WTC11 (cell line): ENCODE data around the gene SPEF1.

Experiments
- ETV6 ChIP-seq: sonication (generic); formaldehyde crosslinking; IDR thresholded peaks from 2 replicates; pipeline ENCODE4 v1.8.1; 2022; ENCODE audit warnings: mild to moderate bottlenecking, missing genetic modification reagents
- RELA ChIP-seq: sonication (generic); formaldehyde crosslinking; IDR thresholded peaks from 2 replicates; pipeline ENCODE4 v1.8.1; 2022; ENCODE audit warnings: missing genetic modification reagents, mild to moderate bottlenecking, borderline replicate concordance
- RORB ChIP-seq: fragments of 250-450 bp; sonication (Bioruptor Pico); IDR thresholded peaks from 2 replicates; pipeline ENCODE4 v1.9.0; 2021; ENCODE audit warnings: mild to moderate bottlenecking
- SP1 ChIP-seq: sonication (generic); formaldehyde crosslinking; conservative IDR thresholded peaks from 2 replicates; pipeline ENCODE4 v1.8.1; 2022; ENCODE audit warnings: missing genetic modification reagents
- ZNF121 ChIP-seq: sonication (generic); formaldehyde crosslinking; IDR thresholded peaks from 2 replicates; pipeline ENCODE4 v1.8.0; 2023; ENCODE audit warnings: missing genetic modification reagents
- ZNF232 ChIP-seq: sonication (generic); formaldehyde crosslinking; IDR thresholded peaks from 2 replicates; pipeline ENCODE4 v1.8.0; 2022; ENCODE audit warnings: mild to moderate bottlenecking, missing genetic modification reagents
- ZNF263 ChIP-seq: sonication (generic); formaldehyde crosslinking; IDR thresholded peaks from 2 replicates; pipeline ENCODE4 v1.8.1; 2022; ENCODE audit warnings: low read depth, mild to moderate bottlenecking, moderate library complexity, missing genetic modification reagents
- TF ChIP-seq, protein P1 (sequence below): fragments of 200-600 bp; IDR thresholded peaks from 2 replicates; pipeline ENCODE4 v1.8.0; 2022; ENCODE audit warnings: antibody characterized with exemption
- TF ChIP-seq, protein P2 (sequence below): sonication (generic); formaldehyde crosslinking; IDR thresholded peaks from 2 replicates; pipeline ENCODE4 v1.8.0; 2022; ENCODE audit warnings: mild to moderate bottlenecking, missing genetic modification reagents

DNA sequence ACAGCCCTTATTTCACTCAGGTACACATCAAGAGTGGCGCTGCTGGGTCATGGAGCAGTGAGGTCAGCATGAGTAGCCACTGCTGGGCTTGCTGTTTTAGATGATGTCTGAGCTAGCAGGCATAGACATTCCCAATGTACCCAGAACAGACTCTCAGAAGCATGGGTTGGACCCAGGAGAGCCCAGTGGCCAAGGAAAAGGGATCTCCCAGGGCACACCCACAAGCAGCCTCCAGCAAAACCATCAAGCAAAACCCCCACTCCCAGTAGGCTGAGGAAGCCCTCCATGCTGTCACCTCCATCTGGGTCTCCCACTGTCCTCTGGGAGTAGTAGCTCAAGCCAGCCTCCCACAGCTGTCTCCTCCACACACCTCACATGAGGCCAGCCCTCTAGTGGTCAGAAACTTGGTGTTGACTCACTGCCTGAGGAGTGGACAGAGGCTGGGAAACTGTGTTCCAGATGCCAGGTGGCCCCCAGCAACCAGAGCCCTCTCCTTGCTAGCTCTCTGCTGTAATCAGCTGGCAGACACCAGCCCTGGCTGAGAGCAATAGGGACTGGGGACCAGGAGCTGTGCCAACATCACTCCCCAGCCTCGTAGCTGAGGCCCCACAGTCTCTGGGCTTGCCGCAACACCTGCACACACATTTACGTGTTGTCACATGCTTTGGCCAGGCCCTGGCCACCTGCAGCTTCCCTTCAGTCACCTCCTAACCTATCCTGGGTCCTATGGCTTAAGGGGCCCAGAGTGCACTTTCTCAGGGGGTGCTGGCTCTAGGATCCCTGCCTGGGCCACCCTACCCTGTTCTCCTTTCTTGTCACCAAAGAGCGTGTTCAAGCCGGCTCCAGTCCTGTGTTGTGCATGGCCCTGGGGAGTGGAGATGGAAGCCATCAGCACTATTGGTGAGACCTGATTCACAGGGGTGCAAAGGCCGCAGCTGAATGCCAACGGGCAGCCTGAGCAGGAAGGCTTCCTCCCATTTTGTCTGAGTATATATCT, 37.2 kb upstream of the SPEF1 start:
- TF ChIP-seq, protein P1, sequence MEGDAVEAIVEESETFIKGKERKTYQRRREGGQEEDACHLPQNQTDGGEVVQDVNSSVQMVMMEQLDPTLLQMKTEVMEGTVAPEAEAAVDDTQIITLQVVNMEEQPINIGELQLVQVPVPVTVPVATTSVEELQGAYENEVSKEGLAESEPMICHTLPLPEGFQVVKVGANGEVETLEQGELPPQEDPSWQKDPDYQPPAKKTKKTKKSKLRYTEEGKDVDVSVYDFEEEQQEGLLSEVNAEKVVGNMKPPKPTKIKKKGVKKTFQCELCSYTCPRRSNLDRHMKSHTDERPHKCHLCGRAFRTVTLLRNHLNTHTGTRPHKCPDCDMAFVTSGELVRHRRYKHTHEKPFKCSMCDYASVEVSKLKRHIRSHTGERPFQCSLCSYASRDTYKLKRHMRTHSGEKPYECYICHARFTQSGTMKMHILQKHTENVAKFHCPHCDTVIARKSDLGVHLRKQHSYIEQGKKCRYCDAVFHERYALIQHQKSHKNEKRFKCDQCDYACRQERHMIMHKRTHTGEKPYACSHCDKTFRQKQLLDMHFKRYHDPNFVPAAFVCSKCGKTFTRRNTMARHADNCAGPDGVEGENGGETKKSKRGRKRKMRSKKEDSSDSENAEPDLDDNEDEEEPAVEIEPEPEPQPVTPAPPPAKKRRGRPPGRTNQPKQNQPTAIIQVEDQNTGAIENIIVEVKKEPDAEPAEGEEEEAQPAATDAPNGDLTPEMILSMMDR, result peak; percentile 43
- TF ChIP-seq ZNF121 (CRISPR knock-in tag), result no peak
- TF ChIP-seq ZNF232, result no peak
- TF ChIP-seq RORB (CRISPR knock-in tag), result no peak
- TF ChIP-seq ETV6, result no peak
- no peak for TF ChIP-seq RELA
- TF ChIP-seq ZNF263 (CRISPR knock-in tag), result no peak
- TF ChIP-seq SP1 (CRISPR knock-in tag), result no peak
- TF ChIP-seq, protein P2, sequence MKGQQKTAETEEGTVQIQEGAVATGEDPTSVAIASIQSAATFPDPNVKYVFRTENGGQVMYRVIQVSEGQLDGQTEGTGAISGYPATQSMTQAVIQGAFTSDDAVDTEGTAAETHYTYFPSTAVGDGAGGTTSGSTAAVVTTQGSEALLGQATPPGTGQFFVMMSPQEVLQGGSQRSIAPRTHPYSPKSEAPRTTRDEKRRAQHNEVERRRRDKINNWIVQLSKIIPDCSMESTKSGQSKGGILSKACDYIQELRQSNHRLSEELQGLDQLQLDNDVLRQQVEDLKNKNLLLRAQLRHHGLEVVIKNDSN, result no peak
